ENCODE data around the gene MYO9A. TPM values are rescaled to one million over a fixed set of nuclear protein-coding genes. Genes with fewer than 3 reads are reported as not detected.
A peak's percentile ranks its signal among the peaks of the same experiment; 100 is the strongest.

The MYO9A gene
- total RNA-seq, 1 experiment from 2014 or later = 21.4 TPM

- no peaks in the 10 kb centered on the region; a peak in 1 of 7 replicates for H3K36me3 Mint-ChIP-seq (ENCODE audit: insufficient read depth in 1 of 3, low read depth in 3 of 3)
- Histone ChIP-seq H3K79me2 (ENCODE audit: insufficient read depth, low read length) (no peaks in the 10 kb centered on the region), H3K27me3 (ENCODE audit: insufficient read depth, low read length) (no peaks in the 10 kb centered on the region), H3K4me2 (ENCODE audit: insufficient read depth, insufficient read length, low read length) (no peak overlapping the region), H3K23ac (ENCODE audit: insufficient read length, low read depth, low read length) (no peak overlapping the region), H3K9ac (ENCODE audit: extremely low read depth, insufficient read length, low read length) (no peak overlapping the region), H4K8ac (replicated peaks; ENCODE audit: insufficient read length, low read depth, low read length) (no peak overlapping the region), H2BK5ac (ENCODE audit: insufficient read length, low read length) (no peak overlapping the region), H4K91ac (ENCODE audit: insufficient read length, low read depth, low read length) (no peak overlapping the region), H2BK15ac (ENCODE audit: low read depth, low read length) (no peak overlapping the region), H3K18ac (ENCODE audit: insufficient read length, low read depth, low read length) (no peak overlapping the region), H2AFZ (ENCODE audit: low read length) (no peak overlapping the region), H3K27ac (ENCODE audit: insufficient read length, low read depth, low read length) (no peak overlapping the region), H2BK120ac (ENCODE audit: low read depth, low read length, poor library complexity, severe bottlenecking) (no peak overlapping the region), H3K56ac (ENCODE audit: insufficient read length, low read depth, low read length) (no peak overlapping the region), H2BK12ac (ENCODE audit: insufficient read length, low read depth, low read length) (no peak overlapping the region), H2AK5ac (ENCODE audit: insufficient read length, low read length) (no peak overlapping the region), H4K5ac (ENCODE audit: insufficient read length, low read depth, low read length) (no peak overlapping the region), H3K4me1 (ENCODE audit: insufficient read depth, low read length) (peaks cover 7% of the 10 kb centered on the region; the same call in 1 of the 2 replicates), H4K20me1 (ENCODE audit: control insufficient read depth, insufficient read depth, insufficient read length) (no peaks in the 10 kb centered on the region), H3K4ac (ENCODE audit: low read depth, low read length) (no peak overlapping the region), H3K23me2 (ENCODE audit: insufficient read length, low read depth, low read length, poor library complexity, severe bottlenecking) (no peaks in the 10 kb centered on the region), H2BK20ac (ENCODE audit: low read depth, low read length, poor library complexity, severe bottlenecking) (no peak overlapping the region), H3T11ph (ENCODE audit: low read length) (no peak overlapping the region), H3K79me1 (ENCODE audit: insufficient read depth, low read depth, low read length, poor library complexity, severe bottlenecking) (no peaks in the 10 kb centered on the region), H3K9me3 (ENCODE audit: control insufficient read depth, low read depth, low read length) (no peaks in the 10 kb centered on the region), H3K14ac (ENCODE audit: insufficient read depth, low read length) (no peak overlapping the region; the same call in 1 of the 2 replicates)
- no peak for TF ChIP-seq CTCF (conservative IDR thresholded peaks at IDR 0.05)
- H3K27me3 Mint-ChIP-seq (ENCODE audit: low read depth) = peaks cover 4% of the 10 kb centered on the region
- no CpG with 5 or more reads among the region's 8 CpGs for WGBS (ENCODE audit: extremely low coverage, insufficient read length, low lambda C conversion rate)
- peaks cover 39 to 49% of the 10 kb centered on the region in 2 experiments for H3K4me1 Mint-ChIP-seq
- no peak overlapping the region for H3K4me3 Mint-ChIP-seq
- H3K9me3 Mint-ChIP-seq = no peaks in the 10 kb centered on the region
- DNase-seq = no peak
- peak overlapping the region in 1 of 3 experiments; percentile 74; a peak in 1 of 7 replicates for H3K27ac Mint-ChIP-seq
Measured at GRCh38 chr15:71809346-71809745, 308.6 kb downstream of the MYO9A start.
